HG03025 (cell line): Measurements from ENCODE around the gene THSD7A.
"Not testable (repeated sequence)": the region's sequence is repeated elsewhere in the genome, so short reads cannot be mapped to it uniquely, and the experiment has no call there.

Experiments used
- ATAC-seq: cut with Tn5 transposase; IDR thresholded peaks from one replicate; pipeline ENCODE4 v1.9.1; 2021; ENCODE audit warnings: mild to moderate bottlenecking, moderate library complexity; ENCODE audit not compliant: unreplicated experiment, low FRiP score

The THSD7A gene

DNA sequence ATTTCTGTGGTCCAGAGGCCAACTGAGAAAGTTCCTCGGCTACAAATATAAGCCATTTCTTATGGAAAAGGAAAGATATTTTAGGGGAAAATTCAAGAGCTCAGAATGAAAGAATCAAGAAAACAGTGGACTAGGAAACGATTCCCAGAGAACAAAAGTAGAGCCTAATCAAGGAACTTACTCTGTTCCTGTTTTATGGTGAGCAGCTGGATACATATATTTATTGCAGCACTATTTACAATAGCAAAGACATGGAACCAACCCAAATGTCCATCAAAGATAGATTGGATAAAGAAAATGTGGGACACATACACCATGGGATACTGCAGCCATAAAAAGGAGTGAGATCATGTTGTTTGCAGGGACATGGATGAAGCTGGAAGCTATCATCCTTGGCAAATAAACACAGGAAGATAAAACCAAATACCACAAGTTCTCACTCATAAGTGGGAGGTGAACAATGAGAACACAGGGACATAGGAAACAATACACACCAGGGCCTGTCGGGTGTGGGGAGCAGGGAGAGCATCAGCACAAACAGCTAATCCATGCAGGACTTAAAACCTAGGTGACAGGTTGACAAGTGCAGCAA lies 298.7 kb downstream of the THSD7A start:
- no peak for ATAC-seq

DNA sequence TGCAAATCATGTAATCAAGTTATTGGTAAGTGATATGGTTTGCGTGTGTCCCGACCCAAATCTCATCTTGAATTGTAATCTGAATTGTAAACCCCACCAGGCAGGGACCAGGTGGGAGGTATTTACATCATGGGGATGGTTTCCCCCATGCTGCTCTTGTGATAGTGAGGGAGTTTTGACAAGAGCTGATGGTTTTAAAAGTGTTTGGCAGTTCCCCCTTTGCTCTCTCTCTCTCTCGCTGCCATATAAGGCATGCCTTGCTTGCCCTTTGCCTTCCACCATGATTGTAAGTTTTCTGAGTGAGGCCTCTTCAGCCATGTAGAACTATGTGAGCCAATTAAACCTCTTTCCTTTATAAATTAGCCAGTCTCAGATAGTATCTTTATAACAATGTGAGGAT lies 302.6 kb downstream of the THSD7A start:
- ATAC-seq = no peak

DNA sequence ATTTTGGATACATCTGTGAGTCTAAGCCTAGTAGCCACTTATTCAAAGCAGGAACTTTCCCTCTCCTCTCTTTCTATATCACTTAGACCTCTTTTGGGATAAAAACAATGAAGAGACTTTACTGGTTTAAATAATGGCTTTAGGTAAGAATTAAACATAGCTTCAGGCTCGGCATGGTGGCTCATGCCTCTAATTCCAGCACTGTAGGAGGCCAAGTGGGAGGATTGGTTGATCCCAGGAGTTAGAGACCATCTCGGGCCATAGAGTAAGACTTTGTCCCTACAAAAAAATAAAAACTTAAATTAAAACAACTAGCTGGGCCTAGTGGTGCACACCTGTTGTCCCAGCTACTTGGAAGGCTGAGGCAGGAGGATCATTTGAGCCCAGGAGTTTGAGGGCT lies 304.3 kb downstream of the THSD7A start:
- no peak for ATAC-seq

DNA sequence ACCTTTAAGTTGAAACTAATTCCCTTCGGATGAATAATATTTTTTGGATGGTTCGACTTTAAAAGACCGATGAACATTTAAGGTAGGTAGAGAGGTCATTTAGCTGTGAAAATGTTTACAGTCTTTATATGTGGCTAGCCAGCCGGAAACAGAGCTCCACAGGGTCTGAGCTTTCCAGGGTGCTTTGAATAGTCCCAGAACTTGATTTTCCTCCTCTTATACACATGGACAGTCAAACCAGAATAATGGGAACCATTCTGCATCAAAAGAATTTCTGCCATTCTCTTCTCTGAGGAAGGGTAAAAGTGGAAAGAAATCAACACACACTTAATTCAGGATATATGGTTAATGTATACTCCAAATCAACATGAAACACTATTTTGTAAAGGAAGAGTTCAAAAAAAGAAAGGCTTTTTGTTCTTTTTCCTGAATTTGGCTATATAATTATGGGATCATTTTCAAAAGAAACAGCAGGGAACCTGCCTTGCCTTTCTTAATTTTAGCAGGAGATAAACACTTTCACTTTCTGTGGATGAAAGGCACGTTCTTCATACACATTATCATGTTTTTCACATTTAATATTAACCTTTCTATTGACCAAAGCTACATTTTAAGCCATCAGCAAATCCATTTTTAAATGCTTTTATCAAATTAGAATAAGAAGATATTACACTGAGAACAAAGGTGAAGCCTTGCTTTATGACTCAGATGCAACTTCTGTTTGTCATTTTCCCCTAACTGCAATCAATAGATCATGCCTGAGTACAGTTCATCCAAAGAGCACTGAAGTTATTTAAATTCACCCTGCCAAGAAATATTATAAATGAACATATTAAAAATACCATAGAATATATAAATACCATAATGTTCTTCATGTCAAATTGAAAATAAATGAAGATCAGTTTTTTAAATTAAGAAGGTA lies 307.3 kb downstream of the THSD7A start:
- no peak for ATAC-seq

DNA sequence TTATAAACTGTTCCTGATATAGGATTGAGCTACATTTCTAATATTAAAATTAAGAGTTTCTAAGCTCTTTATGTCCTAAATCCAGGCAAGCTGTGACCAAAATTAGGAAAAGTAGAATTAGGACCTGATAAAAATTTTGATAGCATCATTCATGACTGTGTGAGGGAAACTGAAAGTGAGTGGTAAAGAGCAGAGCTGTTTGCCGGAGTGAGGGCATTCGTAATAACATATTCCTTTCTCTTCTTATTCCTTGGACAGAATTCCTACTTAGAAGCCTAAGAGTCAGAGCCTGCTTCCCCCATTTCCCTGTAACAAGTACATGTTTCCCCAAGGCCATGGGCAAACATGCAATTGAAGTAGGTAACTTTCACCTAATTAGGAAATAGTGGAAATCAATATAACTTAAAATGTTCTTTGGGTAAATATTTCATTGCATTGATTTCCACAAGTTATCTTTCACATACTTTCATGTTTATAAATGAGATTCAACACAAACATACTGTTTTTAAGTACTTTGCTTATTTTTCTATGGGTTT lies 310.0 kb downstream of the THSD7A start:
- ATAC-seq = not testable (repeated sequence)

DNA sequence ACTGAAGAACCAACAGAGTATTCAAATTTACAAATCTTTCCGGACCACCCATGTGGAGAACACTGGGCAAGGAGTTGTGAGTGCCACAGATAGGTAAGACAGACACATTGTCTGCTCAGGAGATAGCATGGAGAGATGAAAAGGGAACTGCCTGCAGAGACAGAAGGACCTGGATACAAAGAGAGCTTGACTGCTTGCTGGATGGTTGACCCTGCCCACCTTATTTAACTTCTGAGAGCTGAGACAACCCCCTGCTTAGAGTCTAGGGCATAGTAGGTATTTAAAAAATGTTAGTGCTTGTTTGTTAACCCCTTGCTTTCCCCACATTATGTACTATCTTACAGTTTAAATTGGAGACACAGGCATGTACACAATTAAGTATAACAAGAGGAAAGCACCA lies 314.1 kb downstream of the THSD7A start:
- no peak for ATAC-seq

DNA sequence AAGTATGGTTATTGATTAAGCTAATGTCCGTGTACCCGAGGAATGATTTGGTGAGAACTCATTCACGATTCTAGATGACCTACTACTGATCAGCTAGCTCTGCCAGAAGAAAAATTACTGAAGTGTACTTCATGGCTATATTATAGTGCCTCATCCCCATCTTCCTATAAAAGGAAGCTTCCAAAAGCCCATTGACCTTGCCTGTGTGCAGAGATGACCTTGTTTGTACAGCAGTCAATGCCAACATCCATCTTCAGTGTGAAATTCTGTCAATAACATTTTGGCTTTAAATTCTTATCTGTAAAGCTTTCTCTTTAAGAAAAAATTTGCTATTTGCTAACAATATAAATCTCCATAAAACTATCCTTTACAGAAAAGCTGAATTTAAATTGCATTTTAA lies 315.7 kb downstream of the THSD7A start:
- no peak for ATAC-seq

DNA sequence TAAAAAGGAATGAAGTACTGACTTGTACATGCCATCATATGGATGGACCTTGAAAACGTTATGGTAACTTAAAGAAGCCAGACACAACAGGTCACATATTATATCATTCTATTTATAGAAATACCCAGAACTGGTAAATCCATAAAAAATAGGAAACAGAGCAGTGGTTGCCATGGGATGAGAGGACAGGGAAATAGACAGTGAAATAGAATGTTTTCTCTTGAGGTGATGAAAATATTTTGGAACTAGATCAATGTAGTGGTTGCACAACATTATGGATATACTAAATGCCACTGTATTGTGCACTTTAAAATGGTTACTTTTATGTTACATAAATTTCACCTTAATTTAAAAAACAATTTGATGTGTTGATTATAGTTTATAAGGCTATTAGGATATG lies 318.5 kb downstream of the THSD7A start:
- ATAC-seq = no peak

DNA sequence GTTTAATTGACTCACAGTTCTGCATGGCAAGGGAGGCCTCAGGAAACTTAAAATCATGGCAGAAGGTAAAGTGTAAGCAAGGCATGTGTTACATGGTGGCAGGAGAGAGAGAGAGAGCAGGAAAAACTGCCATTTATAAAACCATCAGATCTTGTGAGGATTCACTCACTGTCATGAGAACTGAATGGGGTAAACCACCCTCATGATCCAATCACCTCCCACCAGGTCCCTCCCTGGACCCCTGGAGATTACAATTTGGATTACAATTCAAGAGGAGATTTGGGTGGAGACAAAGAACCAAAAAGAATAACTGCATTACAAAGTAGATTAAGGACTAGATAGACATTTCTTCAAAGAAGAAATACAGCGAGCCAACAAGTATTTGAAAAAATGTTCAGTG lies 324.1 kb downstream of the THSD7A start:
- ATAC-seq = no peak

DNA sequence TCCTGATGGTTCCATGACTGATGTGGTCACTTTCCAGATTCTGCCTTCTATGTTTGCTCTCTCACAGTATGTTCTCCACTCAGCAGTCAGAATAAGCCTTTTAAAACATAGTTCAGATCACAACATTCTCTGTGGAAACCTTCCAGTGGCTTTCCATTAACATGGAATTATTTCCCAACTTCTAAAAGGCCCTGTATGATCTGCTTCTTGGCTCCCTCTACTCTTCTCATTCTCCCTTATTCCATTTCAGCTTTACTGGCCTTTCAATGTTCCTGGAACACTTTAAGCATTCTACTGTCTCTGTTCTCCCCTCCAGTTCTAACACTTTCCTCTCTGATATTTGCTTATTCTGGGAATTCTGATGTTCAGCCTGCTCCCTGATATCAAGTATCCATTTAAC lies 325.6 kb downstream of the THSD7A start:
- no peak for ATAC-seq

DNA sequence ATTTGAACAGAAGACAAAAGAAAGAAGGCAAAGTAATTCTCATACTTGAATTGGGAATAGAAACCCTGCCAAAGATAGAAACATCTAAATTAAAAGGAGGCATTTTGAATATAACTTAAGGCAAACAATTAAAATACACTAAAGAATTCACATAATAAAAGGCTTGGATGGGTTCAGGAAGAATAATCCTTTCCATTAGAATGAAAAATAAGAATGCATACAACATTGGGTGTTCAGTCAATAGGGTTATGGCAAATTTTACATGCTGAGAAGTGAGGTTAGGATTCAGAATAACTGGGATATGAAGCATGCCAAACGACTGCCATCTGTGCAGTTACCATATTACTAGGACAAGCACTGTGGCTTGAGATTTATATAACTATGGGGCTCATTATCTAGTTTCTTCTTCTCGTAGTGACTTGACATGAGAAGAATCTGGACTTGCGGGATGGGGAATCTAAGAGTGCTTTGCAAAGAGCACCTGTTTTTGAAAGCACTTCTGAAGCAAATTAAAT lies 326.5 kb downstream of the THSD7A start:
- no peak for ATAC-seq

DNA sequence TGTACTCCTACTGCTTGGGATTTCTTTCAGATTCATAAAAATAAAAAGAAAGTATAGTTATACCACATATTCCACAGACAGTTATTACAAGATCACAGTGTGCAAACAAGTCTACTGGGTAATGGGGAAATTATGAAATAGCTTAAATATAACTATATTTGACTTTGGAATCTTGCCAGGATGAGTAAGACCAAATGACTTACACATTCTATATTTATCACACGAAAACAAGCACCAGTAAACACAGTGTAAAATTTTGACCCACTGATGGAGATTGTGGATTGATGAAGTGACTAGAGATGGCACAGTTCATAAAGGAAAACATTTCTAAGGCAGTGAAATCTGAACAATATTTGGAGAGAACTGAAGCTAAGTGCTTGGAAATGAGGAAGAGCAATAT lies 339.7 kb downstream of the THSD7A start:
- no peak for ATAC-seq

DNA sequence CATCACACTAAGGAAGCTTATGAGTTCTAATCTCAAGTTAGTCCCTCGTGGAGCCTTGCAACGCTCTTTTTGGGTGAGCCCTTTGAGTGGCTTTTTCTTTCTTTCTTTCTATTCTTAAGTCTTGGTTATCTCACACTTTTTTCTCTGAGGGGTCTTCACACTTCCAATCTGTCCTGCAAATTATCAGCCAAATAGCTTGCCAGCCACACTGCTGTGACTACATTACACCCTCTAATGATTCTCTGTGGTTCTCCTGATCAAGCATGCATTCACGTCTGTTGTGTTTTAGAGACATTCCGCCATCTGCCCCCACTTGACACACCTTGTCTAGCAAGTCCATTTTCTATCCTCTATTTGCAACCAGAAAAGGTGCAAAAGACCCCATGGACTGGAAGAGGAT lies 340.2 kb downstream of the THSD7A start:
- no peak for ATAC-seq

DNA sequence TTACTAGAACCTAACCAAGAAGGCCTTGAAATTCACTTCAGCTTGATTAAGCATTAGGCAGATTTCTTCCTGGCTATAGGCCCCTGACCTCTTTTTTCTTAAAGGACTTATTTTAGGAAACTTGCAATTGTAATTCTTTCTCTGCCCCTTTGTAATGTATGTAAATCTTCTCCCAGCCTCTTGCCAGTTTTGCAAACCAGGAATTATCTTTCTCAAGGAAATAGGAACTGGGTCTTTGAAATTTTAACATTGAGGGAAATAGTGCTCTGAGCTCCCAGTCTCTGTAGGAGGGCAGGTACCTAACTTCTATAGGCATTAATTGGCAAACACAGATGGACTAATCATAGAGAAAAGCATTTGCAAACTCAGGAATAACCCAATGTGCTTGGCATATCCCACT lies 342.7 kb downstream of the THSD7A start:
- no peak for ATAC-seq

DNA sequence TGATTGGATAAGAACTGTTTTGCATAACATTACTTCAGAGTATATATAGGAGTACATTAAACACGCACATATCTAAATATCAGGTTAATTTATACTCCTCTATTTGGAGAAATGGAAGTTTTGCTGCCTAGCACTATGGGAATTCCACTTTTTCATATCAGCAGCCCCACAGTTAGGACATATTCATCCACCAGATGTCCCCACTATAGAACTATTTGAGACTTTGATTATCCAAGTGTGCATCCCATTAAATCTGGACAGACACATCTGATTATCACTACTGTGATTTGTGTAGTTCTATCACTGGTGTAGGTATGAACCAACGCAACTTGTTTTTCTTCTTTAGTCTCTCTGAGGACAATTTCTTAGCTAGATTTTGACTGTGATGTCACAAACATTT lies 345.7 kb downstream of the THSD7A start:
- no peak for ATAC-seq

DNA sequence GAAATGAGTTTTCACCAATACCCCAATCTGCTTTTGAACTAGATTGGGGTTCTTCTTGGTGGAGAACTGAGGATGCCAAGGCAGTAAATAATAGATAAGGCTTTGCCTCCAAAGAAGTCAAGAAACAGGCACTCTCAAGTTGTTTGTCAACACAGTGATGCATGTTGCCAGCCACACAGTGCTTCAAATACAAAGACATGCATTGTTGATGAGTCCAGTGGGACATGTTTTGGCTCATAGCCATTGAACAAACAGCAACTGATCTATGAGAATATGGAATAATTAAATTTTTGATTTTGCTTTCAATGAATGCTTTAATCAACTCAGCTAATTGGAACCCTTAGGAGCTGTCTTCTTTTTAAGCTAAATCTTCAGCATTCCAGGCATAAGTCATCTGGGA lies 346.4 kb downstream of the THSD7A start:
- ATAC-seq = no peak

DNA sequence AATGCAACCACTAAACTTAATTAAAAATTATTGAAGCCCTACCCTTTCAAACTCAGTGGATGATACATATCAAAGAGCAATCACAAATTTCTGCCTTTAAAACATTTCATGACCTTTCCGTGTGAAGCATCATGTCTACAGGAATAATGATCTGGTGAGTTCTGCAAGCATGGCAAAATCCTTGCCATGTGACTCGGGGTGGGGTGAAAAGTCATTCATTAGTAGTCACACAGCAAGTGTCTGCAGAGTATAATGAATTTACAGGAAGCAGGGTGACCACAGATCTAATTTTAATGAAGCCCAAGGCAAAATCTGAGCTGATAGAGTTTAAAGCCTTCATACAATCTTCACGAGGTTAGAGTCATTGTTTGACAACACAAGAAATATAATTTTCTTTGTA lies 351.9 kb downstream of the THSD7A start:
- ATAC-seq = no peak

DNA sequence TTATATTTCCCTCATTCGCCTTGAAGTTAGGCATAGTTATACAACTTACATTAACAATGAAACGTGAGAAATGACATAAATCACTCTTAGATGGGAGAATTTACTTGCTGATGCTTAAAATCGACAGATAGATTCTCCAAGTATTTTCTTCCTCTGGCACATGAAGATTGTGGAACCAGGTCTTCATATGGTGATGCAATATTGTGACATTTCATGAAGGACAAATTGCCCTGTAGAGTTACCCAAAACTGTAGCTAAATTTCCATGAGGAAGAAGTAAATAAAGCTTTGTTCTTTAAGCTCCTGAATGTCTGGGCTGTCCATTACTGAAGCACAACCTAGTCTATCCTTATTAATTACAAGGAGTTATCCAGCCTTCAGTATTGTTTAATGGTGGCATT lies 353.1 kb downstream of the THSD7A start:
- no peak for ATAC-seq

DNA sequence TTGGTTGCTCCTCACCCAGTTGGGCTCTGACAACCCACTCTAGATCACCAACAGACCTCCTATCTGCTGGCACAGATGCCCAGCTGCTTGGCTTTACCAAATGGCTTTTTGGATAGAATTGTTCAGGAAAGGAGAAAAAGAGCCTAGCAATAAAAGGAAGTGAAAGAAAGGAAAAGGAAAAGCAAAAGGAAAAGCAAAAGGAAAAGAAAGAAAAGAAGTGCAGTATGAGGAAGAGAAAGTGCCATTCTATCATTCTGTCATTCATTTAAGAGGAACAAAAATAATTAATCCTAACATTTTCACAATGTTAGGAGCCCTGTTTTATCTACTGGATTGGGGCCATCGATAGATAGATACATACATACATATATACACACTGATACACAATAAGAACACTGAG lies 353.6 kb downstream of the THSD7A start:
- no peak for ATAC-seq

DNA sequence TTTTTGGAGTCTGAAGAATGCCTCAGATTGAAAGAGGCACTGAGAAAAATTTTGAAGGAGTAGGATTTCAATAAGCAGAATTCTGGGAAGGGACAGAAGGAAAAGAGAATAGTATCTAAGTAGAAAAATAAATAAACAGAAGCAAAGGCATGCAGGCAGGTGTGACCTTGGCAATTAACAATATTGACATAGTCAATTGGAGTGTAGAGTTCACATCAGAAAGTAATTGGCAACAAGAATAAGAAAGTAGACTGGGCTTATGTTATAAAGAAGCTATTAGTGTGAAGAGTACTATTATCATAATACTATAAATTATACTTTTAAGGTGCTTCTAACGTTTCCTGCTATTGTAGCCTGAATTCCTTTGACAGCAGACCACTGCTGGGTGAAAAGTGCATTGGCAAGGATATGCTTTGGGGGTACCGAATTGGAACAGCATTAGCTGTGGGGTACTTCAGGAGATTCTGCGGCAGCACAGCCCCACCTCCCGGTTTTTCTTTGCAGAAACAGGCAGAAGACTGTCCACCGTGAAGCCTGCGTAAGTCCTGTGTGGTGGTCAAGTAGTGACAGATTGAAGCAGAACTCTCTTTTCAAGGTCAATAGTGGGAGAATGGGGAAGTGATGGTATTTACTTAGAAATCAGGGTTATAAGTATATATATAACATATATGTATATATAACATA lies 357.0 kb downstream of the THSD7A start:
- ATAC-seq = no peak

DNA sequence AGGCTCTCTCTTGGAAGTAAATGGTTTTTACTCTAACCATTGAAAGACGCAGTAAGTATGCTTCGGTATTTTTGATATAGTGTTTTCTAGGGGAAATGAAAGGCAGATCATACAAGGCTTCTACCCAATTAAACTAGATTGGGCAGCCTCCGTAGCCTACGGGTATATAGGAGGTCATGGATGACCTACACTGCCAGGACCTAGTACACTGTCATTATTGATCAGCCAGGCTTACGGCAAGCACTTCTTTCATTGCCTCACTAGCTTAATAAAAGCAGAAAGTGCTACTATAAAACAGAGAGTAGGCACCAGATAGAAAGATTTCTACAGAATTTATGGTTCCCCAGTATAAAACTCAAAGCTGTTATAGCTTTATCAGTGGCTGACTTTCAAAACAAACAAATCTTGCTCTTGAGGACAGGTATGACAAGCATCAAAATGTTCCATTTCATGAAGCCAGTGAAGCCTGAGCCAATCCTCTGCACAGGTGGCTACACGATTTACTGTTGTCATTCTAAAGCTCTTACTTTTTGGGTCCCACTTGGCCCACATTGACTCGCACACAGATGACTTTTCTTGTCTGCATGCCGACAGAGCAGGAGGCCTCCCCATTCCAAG lies 358.1 kb downstream of the THSD7A start:
- no peak for ATAC-seq
